ENCODE results near the gene AKIP1. TPM values are rescaled to one million over a fixed set of nuclear protein-coding genes. Genes with fewer than 3 reads are reported as not detected.

AKIP1 gene
- total and polyA plus RNA-seq, 10 of the 15 experiments (the other 5 are each of a cell fraction or from before 2014, with no cell fraction given), result 5.1 to 38.9 (median 30.5) TPM

DNA sequence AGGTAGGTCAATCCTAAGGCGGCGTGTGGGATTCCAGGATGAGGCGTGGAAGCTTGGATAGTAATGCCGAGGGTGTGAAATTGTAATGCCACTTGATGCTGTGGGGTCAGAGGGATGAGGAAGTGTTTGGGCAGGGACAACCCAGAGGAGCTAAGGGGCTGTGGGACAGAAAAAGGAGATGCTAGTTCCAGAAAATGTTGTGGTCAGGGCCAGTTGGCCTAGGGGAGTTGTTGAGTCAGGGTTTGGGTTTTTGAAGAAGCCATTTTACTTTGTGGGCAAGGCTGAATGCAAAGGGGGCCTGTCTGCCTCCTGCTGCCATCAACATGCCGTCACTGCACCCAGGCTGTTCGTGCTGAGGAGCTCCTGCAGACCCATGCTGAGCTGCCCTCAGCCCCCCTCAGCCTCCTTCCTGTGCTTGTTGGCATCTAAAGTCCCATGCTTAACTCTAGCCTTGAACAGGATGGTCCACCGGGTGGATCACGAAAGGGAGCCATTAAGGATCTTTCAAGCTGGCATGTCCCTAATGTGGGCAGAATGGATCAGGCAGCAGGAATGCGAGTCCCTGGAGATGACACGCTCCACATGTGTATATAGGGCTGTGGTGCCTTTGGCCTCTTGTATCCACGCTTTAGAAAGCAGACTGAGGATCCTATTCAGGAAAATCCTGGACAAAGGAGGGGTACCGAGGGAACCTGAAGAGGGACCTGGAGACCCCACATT is 19.6 kb downstream of the AKIP1 start (continued):
- TF ChIP-seq, protein P1, sequence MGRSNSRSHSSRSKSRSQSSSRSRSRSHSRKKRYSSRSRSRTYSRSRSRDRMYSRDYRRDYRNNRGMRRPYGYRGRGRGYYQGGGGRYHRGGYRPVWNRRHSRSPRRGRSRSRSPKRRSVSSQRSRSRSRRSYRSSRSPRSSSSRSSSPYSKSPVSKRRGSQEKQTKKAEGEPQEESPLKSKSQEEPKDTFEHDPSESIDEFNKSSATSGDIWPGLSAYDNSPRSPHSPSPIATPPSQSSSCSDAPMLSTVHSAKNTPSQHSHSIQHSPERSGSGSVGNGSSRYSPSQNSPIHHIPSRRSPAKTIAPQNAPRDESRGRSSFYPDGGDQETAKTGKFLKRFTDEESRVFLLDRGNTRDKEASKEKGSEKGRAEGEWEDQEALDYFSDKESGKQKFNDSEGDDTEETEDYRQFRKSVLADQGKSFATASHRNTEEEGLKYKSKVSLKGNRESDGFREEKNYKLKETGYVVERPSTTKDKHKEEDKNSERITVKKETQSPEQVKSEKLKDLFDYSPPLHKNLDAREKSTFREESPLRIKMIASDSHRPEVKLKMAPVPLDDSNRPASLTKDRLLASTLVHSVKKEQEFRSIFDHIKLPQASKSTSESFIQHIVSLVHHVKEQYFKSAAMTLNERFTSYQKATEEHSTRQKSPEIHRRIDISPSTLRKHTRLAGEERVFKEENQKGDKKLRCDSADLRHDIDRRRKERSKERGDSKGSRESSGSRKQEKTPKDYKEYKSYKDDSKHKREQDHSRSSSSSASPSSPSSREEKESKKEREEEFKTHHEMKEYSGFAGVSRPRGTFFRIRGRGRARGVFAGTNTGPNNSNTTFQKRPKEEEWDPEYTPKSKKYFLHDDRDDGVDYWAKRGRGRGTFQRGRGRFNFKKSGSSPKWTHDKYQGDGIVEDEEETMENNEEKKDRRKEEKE (IDR thresholded peaks at IDR 0.05), result no peak

DNA sequence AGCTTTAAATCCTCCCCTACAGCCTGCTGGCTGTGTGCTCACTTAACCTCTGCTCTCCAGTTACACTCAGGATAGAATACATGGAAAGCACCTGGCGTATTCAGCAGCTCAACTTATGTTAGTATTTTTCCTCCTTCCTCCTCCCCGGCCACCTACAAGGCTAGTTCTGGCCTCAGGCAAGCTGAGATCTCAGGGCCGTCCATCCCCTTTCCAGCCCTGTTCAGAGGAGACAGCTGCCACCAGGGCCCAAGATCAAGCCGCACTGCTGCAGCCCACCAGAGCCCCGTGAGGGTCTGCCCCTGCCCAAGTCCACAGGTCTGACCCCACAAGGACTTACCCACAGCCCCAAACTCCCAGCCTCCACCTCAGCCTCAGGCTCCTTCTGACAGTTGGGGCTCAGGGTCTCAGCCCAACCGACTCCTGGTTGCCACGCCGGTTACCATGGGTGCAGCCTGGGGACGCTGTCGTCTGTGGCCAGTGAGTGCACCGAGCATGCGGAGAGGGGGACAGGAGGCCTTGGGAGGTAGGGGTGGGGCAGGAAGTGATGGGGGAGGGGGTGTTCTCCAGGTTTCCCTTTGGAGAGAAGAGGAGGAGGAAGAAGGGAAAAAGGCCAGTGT is 21.7 kb downstream of the AKIP1 start, which contains the start of gene C11orf16:
Gene C11orf16 (minus strand): TSS at position 384 of the 617 bp plus-strand sequence. CDS start 639 bp downstream, outside the sequence.
- TF ChIP-seq STAT1 (conservative IDR thresholded peaks at IDR 0.05), result no peak
- TF ChIP-seq JUNB (IDR thresholded peaks at IDR 0.05), result no peak
- TF ChIP-seq SUPT20H (IDR thresholded peaks at IDR 0.05; ENCODE audit: borderline replicate concordance, control insufficient read depth, low read depth, low read length), result no peak
- no peak for TF ChIP-seq REST (IDR thresholded peaks at IDR 0.05; ENCODE audit: low read depth, low read length)
- TF ChIP-seq ZNF274 (IDR thresholded peaks at IDR 0.05; ENCODE audit: insufficient read depth, insufficient read length), result no peak
- no peak for TF ChIP-seq EZH2 (IDR thresholded peaks at IDR 0.05; ENCODE audit: borderline replicate concordance, control insufficient read depth, low read depth, low read length)
- no peak for TF ChIP-seq RAD21 (IDR thresholded peaks at IDR 0.05; ENCODE audit: insufficient read depth, low read depth, low read length)
- no peak for TF ChIP-seq ZSCAN29 (IDR thresholded peaks at IDR 0.05)
- no peak for TF ChIP-seq RELA (IDR thresholded peaks at IDR 0.05; ENCODE audit: borderline replicate concordance, partially characterized antibody)
- H2AFZ ChIP-seq (ENCODE audit: control insufficient read depth, low read depth, low read length), result no peak within 1 kb of the TSS
- no peaks in the 10 kb centered on the region for H3K27me3 ChIP-seq (replicated peaks in 1 of 2; ENCODE audit: control insufficient read depth in 2 of 2, insufficient read depth in 2 of 2, low read length in 1 of 2)
- no peaks in the 10 kb centered on the region for H3K36me3 ChIP-seq (ENCODE audit: control insufficient read depth in 2 of 2, insufficient read depth in 2 of 2, low read length in 1 of 2)
- no peaks in the 10 kb centered on the region for H3K79me2 ChIP-seq (ENCODE audit: control insufficient read depth, insufficient read depth, low read length)
- POLR2A ChIA-PET, result no interaction called here
- H3K27ac ChIP-seq (ENCODE audit: control insufficient read depth, insufficient read depth), result no peak within 1 kb of the TSS
- H3K4me1 ChIP-seq (ENCODE audit: control insufficient read depth, insufficient read depth, low read length), result no peaks in the 10 kb centered on the region
- no TSS peak for BruUV-seq (replicated peaks)
- FAIRE-seq, result no peak
- SMC1A ChIA-PET (ENCODE audit: uncharacterized antibody, unreplicated experiment), result interaction anchor here (1.3 to 1.4 kb wide), 2 partner anchors 10 to 27 kb away, joined by 3 read pairs; partner anchors contain the start of gene ASCL3
- in situ Hi-C loops (cut with MboI) (no loop called here), intact Hi-C loops (cut with micrococcal nuclease; ENCODE audit: unreplicated experiment) (no loop called here)
- no peak for DNase-seq (ENCODE audit: low read depth, low spot score)
- no peak within 1 kb of the TSS for H3K4me3 ChIP-seq
- no peak within 1 kb of the TSS for H3K4me2 ChIP-seq (ENCODE audit: control insufficient read depth, insufficient read depth)
- H3K9ac ChIP-seq (ENCODE audit: control insufficient read depth, insufficient read depth, low read length), result no peak within 1 kb of the TSS
- WGBS (ENCODE audit: insufficient coverage, insufficient replicate concordance, low lambda C conversion rate, missing lambda C conversion rate), result 77% methylated on average over 12 of the region's 12 CpGs
- CTCF ChIA-PET, result interaction anchor here (1.0 to 1.7 kb wide), 2 partner anchors 18 to 27 kb away, joined by 3 to 5 read pairs; no protein-coding TSS in a partner anchor
- ATAC-seq, result no peak
- H3K9me3 ChIP-seq (replicated peaks; ENCODE audit: control insufficient read depth, insufficient read depth, low read length), result no peaks in the 10 kb centered on the region
- RAD21 ChIA-PET (ENCODE audit: unreplicated experiment), result interaction anchor here (0.8 kb wide), 1 partner anchor 11 kb away, joined by 3 read pairs; no protein-coding TSS in a partner anchor
- H4K20me1 ChIP-seq (ENCODE audit: control insufficient read depth, insufficient read depth), result no peaks in the 10 kb centered on the region
